Gastroesophageal sphincter (tissue), 3 donors: ENCODE results near the gene WDR81.

Source experiments
- CTCF ChIP-seq, 4 experiments: fragments of 200-600 bp in 2 of 4; fragments of 450-650 bp in 2 of 4; sonication (generic) in 1 of 4; IDR thresholded peaks; one replicate each; pipeline ENCODE4 v1.5.1; 2017 to 2019; ENCODE audit warnings: antibody characterized with exemption in 4 of 4, mild to moderate bottlenecking in 2 of 4, moderate library complexity in 2 of 4
- POLR2A ChIP-seq, 2 donors: fragments of 450-650 bp; IDR thresholded peaks; one replicate each; pipeline ENCODE4 v1.6.1; 2017; ENCODE audit warnings: antibody characterized with exemption in 2 of 2, mild to moderate bottlenecking in 2 of 2, moderate library complexity in 1 of 2

GRCh38 chr17:1783271-1783670 is 58.8 kb downstream of the WDR81 start:
- TF ChIP-seq POLR2A (IDR thresholded peaks at IDR 0.05) (no peak), CTCF (IDR thresholded peaks at IDR 0.05) (no peak)
